Stimulated activated CD8-positive, alpha-beta memory T cell treated with anti-CD3 and anti-CD28 coated beads, Interleukin-15, amount 100 ng/mL, for 1 hour (primary cell): ENCODE data around the gene RFC2.

Experiments used
- DNase-seq: peaks from one replicate; pipeline ENCODE4 v3.0.0-alpha.2; 2020; ENCODE audit warnings: low read depth

The RFC2 gene

DNA sequence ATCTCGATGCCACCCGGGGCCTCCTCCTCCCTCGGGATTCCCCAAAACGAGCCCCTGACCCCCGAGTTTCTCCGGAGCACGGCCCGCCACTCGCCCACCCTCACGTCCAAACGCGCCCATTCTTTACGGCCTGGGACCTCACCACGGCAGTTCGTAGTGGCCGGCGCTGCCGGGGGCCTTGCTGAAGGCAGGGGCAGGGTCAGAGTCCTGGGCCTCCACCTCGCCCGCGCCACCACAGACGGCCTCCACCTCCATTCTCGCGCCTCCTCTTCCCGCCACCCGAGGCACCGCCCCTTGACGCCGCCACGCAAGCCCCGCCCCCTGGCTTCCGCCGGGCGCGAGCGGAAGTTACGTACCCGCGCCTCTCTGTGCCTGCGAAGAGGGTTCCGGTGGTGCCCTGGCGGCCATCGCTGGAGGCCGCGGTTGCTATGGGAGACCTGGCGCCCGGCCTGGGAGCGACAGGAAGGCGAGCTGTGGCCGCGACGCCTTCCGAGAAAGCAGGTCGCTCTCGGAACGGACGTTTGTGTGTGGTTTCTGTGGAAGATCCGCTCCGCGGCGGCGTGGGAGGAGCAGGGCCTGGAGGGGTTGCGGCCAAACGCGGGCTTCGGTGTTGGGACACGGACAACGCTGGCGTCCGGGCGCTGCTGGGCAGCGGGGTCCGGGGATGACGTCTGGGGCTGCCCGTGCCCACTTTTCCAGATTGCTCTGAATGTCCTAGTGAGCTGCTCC, at the start of gene RFC2:
TSS of gene RFC2 (minus strand) at position 271 of the 729 bp plus-strand sequence. CDS start at position 255, 16 bp downstream.
- peak; percentile 95 for DNase-seq

DNA sequence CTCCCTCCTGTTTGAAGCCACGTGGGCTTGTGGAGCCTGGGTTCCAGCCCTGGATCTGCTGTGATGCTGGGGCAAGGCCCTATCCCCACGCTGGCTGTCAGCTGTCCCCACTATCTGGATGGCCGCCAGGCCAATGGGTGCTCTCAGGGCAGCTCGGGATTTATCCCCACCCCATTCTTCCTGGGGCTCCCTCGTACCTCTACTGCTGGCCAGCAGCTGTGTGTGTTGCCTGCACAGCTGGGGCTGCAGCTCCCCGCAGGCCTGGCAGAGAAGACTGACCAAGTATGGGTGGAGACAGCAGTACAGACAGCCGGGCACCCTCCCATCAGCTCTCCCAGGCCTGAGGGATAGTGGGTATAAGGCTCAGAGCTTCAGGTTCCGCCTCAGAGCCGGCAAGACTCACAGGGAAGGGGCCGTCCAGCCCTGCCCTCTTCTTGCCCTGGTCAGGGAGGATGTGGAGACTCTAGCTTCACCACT, 48.6 kb upstream of the RFC2 start:
- no peak for DNase-seq

DNA sequence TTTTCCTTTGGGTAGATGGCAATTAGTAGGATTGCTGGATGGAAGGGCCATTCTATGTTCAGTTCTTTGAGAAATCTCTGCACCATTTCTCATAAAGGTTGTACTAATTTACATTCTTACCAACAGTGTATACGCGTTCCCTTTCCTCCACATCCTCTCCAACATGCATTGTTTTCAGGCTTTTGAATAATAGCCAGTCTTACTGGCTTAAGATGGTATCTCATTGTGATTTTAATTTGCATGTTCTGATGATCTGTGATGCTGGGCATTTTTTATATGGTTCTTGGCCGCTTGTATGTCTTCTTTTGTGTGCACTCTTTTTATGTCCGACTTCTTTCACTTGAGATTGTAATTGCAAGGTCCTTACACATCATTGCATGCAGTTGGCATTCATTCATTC, 46.7 kb upstream of the RFC2 start:
- DNase-seq = no peak

DNA sequence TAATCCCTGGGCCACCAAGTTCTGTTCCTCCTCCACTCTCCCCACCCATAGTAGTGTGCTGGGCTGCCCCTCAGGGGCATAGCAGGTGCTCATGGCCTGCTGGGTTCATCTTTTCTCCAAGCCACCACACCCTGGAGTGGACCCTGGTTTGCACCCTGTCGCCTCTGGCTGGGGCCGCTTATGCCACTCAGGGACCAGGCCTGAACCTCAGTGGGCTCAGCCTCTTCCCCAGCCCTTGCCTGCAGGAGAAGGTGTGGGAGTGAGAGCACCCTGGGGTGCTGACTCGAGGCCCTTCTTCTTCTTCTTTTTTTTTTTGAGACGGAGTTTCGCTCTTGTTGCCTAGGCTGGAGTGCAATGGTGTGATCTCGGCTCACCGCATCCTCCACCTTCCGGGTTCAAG, 45.2 kb upstream of the RFC2 start:
- no peak for DNase-seq

- no peak for DNase-seq
Measured at GRCh38 chr7:74297516-74298233, 43.5 kb upstream of the RFC2 start.

GRCh38 chr7:74294191-74294998, 40.2 kb upstream of the RFC2 start:
- DNase-seq = no peak

DNA sequence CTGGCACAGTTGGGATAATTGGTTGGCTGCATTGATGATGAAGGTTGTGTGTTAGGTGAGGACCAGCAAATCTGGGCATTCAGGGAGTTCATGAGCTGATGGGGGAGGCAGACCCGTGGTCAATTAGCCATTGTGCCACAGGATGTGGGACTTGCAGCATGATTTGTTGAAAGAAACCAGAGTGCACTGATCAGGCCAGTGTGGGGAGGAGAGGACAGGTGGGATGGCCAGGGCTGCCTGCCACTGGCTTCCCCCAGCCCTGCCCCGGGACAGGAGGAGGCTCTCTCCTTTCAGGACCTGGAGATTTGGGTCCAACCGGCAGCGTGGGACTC, 39.3 kb upstream of the RFC2 start:
- no peak for DNase-seq

- no peak for DNase-seq
Measured at GRCh38 chr7:74292757-74293576, 38.8 kb upstream of the RFC2 start.

GRCh38 chr7:74291535-74291934, 37.3 kb upstream of the RFC2 start:
- no peak for DNase-seq

DNA sequence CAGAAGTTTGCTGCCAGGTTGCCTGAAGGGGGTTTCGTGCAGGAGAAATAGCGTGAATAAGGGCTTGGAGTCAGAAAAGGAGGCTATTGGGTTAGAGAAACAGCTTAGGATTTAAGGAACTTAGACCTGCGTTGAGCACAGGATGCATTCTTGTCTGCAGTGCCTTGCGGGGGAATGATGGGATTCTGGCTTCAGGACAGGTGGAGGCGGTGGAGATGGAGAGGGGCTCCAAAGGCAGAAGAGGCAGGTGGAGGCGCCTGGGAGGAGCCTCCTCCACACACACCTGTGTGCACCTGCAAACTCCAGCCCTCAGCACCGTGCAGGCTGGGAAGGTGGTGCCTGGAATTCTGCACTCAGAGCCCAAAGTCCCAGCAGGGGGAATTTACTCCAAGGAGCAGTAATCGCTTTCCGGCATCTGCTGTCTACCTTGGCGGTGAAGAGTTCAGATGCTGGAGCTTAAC, 36.8 kb upstream of the RFC2 start:
- no peak for DNase-seq

DNA sequence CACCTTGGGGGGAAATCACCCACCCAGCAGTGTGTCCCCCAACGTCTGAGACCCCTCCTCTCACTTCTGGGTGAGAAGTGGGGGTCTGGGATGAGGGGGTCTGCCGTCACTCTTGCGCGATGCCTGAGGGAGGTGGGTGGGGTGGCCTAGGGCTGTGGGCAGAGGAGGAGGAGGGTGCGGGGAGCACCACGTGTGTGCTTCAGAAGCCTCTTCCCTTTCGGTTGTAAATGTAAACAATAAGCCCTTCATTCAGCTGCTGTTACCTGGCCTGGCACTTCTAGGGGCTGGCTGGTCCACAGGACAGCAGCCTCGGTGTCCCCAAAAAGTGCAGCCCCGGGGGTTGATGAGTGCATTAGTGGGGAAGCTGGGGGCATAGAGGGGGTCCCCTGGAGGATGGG, 36.4 kb upstream of the RFC2 start:
- no peak for DNase-seq

- DNase-seq = peak; percentile 8
Measured at GRCh38 chr7:74289659-74290552, 35.7 kb upstream of the RFC2 start.

DNA sequence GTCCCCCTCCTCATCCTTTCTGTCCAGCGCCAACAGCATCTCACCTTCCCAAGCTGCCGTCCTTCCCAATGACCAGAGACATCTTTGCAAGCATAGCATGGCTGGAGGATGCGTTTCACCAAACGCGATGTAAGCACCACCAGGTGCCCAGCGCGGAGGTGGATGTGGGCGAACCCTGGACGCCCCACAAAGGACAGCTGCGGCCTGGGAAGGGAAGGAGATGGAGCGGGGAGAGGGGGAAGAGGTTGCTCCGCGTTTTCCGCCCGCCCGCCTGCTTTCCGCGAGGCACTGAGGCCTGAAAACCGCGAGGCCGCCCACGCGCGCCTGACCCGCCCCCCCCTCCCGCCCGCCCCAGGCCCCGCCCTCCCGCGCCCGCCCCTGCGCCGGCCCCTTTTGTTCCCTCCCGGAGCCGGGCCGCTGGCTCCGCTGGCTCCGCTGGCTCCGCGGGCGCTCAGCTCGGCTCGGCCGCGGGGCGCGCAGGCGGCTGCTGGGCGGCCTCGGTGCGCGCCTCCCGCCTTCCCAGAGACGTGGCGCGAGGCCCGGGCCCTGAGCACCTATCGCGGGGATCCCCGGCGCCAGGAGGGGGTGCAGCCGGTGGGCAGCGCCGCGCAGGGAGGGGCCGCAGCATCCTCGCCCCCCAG, 34.9 kb upstream of the RFC2 start, which contains the start of gene CLIP2:
TSS of gene CLIP2 (plus strand) at position 390 of the 641 bp plus-strand sequence. CDS start 28,140 bp downstream, outside the sequence.
- peak; percentile 57 for DNase-seq

GRCh38 chr7:74288034-74288881, 34.1 kb upstream of the RFC2 start:
- DNase-seq = no peak

DNA sequence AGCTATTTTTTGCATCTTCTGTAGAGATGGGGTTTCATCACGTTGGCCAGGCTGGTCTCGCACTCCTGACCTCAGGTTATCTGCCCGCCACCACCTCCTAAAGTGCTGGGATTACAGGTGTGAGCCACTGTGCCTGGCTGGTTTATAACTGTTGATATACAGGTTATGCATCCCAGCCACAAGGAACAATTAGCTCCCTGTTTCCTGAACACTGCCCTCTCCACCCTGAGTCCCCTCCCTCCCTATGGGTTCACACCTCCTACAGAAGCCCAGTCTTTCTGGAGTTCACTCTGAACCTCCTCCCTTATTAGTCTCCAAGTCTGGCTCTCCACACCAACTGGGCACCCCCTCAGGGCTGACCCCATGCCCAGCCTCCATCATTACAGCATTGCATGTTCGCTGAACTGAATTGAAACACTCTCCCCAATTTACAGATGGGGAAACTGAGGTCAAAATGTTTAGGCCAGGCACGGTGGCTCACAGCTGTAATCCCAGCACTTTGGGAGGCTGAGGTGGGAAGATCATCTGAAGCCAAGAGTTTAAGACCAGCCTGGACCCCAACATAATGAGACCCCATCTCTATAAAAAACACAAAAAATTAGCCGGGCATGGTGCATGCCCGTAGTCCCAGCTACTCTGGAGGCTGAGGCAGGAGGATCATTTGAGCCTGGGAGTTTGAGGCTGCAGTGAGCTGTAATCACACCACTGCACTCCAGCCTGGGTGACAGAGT, 33.3 kb upstream of the RFC2 start:
- DNase-seq = no peak

DNA sequence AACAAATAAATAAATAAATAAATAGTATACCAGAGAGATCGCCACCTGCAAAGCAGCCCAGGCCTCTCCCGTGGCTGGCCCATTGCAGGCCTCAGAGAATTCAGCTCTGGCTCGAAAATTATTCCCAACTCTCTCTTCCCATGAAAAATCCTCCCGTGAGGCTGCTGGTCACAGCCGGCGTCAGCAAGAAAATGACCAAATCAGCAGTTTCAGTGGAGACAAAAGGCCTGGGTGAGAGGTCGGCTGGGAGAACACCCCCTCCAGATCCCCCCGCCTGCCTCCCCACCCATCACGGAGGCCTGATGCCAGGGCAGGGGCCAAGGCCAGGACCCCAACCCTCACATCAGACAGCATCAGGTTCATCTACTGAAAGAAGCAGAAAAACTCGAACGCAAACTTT, 31.9 kb upstream of the RFC2 start:
- no peak for DNase-seq

DNA sequence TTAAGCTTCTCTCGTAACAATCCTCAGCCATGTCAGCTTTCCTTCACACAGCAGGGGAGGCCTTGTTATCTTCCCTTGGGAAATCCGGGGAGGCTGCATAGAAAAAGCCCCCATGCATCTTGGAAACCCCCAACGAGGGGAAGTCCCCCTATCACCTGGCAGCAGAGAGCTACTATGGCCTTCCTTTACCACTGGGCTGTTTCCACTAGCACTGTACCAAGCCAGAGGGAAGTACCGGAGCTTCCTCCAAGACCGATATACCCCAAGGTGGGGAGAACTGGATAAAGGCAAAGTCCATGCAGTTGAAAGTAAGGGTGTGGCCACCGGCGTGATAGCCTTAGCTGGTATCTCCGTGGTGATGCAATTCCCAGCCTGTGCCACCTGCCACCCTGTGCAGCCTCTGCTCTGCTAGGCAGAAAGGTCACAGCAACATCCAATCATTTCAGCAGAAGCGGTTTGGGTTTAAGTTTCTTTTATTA, 30.6 kb upstream of the RFC2 start:
- DNase-seq = no peak

GRCh38 chr7:74283858-74284447, 29.8 kb upstream of the RFC2 start:
- DNase-seq = no peak
